B cell (primary cell): Measurements from ENCODE around the gene UPK3A.

Experiments
- CTCF ChIP-seq: fragments of 200-600 bp; IDR thresholded peaks from one replicate; pipeline ENCODE4 v1.8.0; 2022; ENCODE audit warnings: antibody characterized with exemption, mild to moderate bottlenecking
- EZH2 ChIP-seq: IDR thresholded peaks from 2 replicates; pipeline ENCODE4 v1.6.1; 2012; ENCODE audit warnings: borderline replicate concordance, low read depth, mild to moderate bottlenecking, moderate library complexity, low read length; ENCODE audit not compliant: insufficient read depth, poor library complexity, severe bottlenecking

DNA sequence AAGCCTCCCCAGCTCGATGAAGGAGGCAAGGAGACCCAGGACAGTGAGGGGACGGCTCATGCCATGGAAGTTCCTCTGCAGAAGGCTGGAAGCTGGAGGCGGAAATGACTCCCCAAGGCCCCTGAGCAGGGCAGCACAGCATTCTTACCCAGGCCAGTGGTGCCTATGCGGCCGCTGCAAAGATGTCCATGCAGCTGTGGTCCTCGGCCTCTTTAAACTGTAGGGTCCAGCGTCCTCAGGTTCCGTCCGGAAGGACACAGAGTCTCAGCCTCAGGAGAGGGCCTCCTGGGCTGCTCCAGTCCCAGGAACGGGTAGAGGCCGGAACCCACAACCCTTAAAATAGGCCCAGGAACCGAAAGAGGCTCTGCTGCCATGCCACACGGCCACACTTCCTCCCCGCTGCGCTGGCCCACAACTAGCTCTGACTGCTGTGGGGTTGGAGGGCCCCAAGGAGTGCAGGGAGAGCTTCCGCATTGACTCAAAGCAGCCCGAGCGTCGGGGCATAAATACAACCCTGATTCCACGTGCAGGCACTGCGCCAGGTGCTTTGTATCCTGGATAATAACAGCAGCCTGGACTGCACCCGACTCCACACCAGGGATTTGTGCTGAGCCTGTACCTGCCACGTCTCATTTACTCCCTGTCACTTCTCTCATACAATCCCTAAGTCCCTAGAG lies 49.5 kb upstream of the UPK3A start:
- TF ChIP-seq CTCF (no peak), EZH2 (no peak)
